Heart left ventricle (tissue), 16 donors: ENCODE data around the gene BABAM1. TPM values are rescaled to one million over a fixed set of nuclear protein-coding genes. Genes with fewer than 3 reads are reported as not detected.

Source experiments
- ATAC-seq, 4 donors: fragments of 200-7000 bp; cut with Tn5 transposase; one replicate each; pipeline ENCODE4 v1.9.1; 2020 to 2022; ENCODE audit warnings: moderate library complexity in 4 of 4, mild to moderate bottlenecking in 3 of 4, moderate number of reproducible peaks in 1 of 4
- DNase-seq, 5 donors: peaks; one replicate each; pipeline ENCODE4 v3.0.0-alpha.2; 2020
- H3K27ac ChIP-seq, 12 donors: fragments of 200-600 bp; sonication (generic) in 4 of 12; one replicate each; pipeline versions ENCODE4 v1.5.0 to v1.8.0; 2016 to 2022; ENCODE audit warnings: mild to moderate bottlenecking in 2 of 12
- H3K27me3 ChIP-seq, 9 donors: fragments of 200-600 bp; sonication (generic) in 2 of 9; one replicate each; pipeline versions ENCODE4 v1.5.1 to v1.8.0; 2016 to 2022; ENCODE audit warnings: mild to moderate bottlenecking in 3 of 9
- H3K36me3 ChIP-seq, 9 donors: fragments of 200-600 bp; sonication (generic) in 2 of 9; one replicate each; pipeline versions ENCODE4 v1.5.0 to v1.8.0; 2018 to 2022; ENCODE audit warnings: mild to moderate bottlenecking in 2 of 9
- H3K4me1 ChIP-seq, 12 donors: fragments of 200-600 bp; sonication (generic) in 4 of 12; one replicate each; pipeline versions ENCODE4 v1.5.0 to v1.8.0; 2016 to 2022; ENCODE audit warnings: mild to moderate bottlenecking in 3 of 12
- H3K4me3 ChIP-seq, 12 donors: fragments of 200-600 bp; sonication (generic) in 4 of 12; one replicate each; pipeline versions ENCODE4 v1.5.0 to v1.8.0; 2017 to 2022; ENCODE audit warnings: mild to moderate bottlenecking in 9 of 12, moderate library complexity in 4 of 12
- H3K9me3 ChIP-seq, 12 donors: fragments of 200-600 bp; sonication (generic) in 4 of 12; one replicate each; pipeline versions ENCODE4 v1.5.0 to v1.8.0; 2016 to 2022; ENCODE audit warnings: mild to moderate bottlenecking in 1 of 12
- POLR2A ChIP-seq, 2 donors: fragments of 450-650 bp; IDR thresholded peaks; one replicate each; pipeline ENCODE4 v1.6.1; 2017; ENCODE audit warnings: antibody characterized with exemption in 2 of 2, mild to moderate bottlenecking in 2 of 2, moderate library complexity in 2 of 2
- WGBS, 4 donors: extraction: QIAGEN DNeasy Blood & Tissue Kit in 2 of 4; methylation state at CpG; one replicate each; pipeline versions ENCODE4 v1.1.5 to v1.1.7; 2013 to 2018; 5-methylcytosine and 5-hydroxymethylcytosine counted together
- intact Hi-C, 10 donors: fragments of 100-400 bp; cut with DNase I; formaldehyde crosslinking; loops; one replicate each; pipeline versions ENCODE4 v1.11.1 to v1.14.2; 2022
- polyA plus RNA-seq, 2 donors: library from polyadenylated mRNA; stranded (reverse); fragments of 200-250 nt; gene quantifications; one replicate each; pipeline ENCODE4 v1.2.3, GENCODE V29; 2013
- total RNA-seq, 9 donors: library from RNA; depleted of rRNA in 2 of 9; stranded (reverse); fragments of >200 nt in 2 of 9; fragmentation: NEBNext Ultra II Directional in 3 of 9; extraction: Animal tissue kit (Norgen Biotek cat#: 25700) in 3 of 9; gene quantifications; one replicate each; pipeline versions ENCODE4 v1.1.0 to v1.2.4, GENCODE V29; 2016 to 2023
- TF ChIP-seq, protein P1 (sequence below), 12 donors: fragments of 200-600 bp; sonication (generic) in 4 of 12; IDR thresholded peaks; one replicate each; pipeline versions ENCODE4 v1.5.0 to v1.8.0; 2018 to 2022; ENCODE audit warnings: antibody characterized with exemption in 12 of 12, mild to moderate bottlenecking in 5 of 12
- donor health status: ischemic (EF 13 %, LVEDD 7.1; RV severe dilation, severe dysfunction).
- donor health status: healthy with polysubstance abuse.
- donor health status: DM: no; HTN: yes; CAD: no.
- donor health status: DM: no; HTN: no; CAD: no.
- donor health status: ischemic (EF 25% LVEDD 6.9; RV normal size, moderate dysfunction).
- donor health status: ischemic (EF 25% LVEDD 5.7; RV mildly dilated, moderate dysfunction).
- donor health status: healthy.
- donor health status: DM: yes; HTN: yes; CAD: no.
- donor health status: ischemic (EF 35%, LVEDD 5.7; RV mildly dilated, moderate dysfunction).
- donor health status: nonischemic (EF 11% LVEDD 7.7; RV severe dilation, severe dysfunction).
- donor health status: DM: yes; HTN: yes; CAD: no.
- donor health status: PGD.
- donor health status: ischemic (EF 29% LVEDD 5.4; RV normal size, mild dysfunction).
- donor health status: nonischemic (EF 23%, LVEDD 6.1; RV moderate dilation, normal function).

The BABAM1 gene
- total and polyA plus RNA-seq, 11 donors = 60.9 to 92.4 (median 73.5) TPM

DNA sequence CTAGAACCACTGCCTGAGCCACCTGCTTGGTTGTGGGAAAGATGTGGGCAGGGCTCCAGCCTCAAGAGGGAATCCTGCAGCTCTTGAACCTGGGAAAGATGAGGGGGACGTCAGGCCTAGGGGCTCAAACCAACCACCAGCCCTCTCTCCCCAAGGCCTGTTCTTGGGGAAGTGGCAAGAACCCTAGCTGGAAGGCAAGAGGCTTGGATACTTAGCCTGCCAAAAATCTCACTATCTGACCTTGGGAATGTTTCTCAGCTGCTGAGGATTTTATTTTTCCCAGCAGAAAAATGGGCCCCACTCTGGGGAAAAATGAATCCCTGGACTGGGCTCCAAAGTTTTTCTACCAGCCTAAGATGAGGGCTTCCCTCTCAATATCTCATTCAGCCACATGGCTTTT, 7.3 kb upstream of the BABAM1 start:
- no peak for ATAC-seq
- Histone ChIP-seq H3K4me3 (no peak overlapping the region), H3K27ac (no peak overlapping the region), H3K4me1 (peaks cover 0 to 7% (median 2%) of the 10 kb centered on the region in 12 donors), H3K36me3 (peaks cover 0 to 44% (median 9%) of the 10 kb centered on the region in 9 donors), H3K9me3 (peaks cover 0 to 12% (median 2%) of the 10 kb centered on the region in 12 donors), H3K27me3 (no peaks in the 10 kb centered on the region)
- TF ChIP-seq, protein P1, sequence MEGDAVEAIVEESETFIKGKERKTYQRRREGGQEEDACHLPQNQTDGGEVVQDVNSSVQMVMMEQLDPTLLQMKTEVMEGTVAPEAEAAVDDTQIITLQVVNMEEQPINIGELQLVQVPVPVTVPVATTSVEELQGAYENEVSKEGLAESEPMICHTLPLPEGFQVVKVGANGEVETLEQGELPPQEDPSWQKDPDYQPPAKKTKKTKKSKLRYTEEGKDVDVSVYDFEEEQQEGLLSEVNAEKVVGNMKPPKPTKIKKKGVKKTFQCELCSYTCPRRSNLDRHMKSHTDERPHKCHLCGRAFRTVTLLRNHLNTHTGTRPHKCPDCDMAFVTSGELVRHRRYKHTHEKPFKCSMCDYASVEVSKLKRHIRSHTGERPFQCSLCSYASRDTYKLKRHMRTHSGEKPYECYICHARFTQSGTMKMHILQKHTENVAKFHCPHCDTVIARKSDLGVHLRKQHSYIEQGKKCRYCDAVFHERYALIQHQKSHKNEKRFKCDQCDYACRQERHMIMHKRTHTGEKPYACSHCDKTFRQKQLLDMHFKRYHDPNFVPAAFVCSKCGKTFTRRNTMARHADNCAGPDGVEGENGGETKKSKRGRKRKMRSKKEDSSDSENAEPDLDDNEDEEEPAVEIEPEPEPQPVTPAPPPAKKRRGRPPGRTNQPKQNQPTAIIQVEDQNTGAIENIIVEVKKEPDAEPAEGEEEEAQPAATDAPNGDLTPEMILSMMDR (IDR thresholded peaks at IDR 0.05) = no peak
- no peak for TF ChIP-seq POLR2A (IDR thresholded peaks at IDR 0.05)
- intact Hi-C loops = loop anchor here in 3 of 10 donors (2.0 to 10.0 kb wide), 3 partner anchors 23 to 185 kb away; partner anchors contain the start of genes USE1 (in 2 of the 3), HAUS8 (in 1 of the 3) and MYO9B (in 1 of the 3)
- DNase-seq = no peak
- 45 to 67% (median 55%) methylated on average over 1 of the region's 1 CpG for WGBS, 4 donors

DNA sequence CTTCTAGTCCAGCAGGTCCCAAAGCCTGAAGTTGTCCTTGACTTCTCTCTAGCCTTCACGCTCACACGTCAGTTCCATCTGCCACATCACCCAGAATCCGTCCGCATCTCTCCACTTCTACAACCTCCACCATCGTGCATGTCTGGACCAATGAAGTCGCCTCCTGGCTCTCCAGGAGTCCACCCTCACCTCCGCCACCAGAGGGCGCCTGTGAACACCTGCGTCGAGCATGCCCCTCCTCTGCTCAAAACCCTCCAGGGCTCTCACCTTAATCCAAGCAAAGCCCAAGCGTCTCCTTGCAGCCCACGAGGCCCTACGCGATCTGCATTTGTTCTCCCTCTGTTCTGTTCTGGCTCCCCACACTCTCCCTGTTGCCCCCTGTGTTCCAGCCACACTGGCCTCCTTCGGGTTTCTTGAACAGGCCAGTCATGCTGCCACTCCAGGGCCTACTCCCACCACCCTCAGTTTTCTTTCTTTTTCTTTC, 6.4 kb upstream of the BABAM1 start:
- H3K4me3 ChIP-seq = peak overlapping the region in 2 of 12 donors; percentile 9 to 17
- WGBS, 4 donors = 20 to 24% (median 22%) methylated on average over 15 of the region's 15 CpGs

DNA sequence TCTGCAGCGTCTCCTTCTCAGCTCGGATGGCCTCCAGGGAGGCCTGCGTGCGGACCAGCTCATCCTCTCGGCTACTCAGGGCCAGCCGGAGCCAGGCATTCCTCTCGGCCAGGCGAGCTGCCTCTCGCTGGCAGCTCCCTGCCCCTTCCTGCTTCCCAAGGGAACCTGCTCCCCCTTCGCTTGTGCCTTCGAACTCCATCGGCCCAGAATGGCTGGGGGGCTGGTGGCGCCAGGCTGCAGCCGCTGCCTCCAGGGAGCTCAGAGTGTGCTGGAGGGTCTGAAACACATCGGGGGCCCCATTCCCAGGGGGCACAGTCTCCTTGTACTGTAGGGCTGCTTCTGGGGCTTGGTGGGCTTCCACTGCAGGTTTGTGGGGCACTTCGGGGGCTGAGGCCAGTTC, 4.7 kb upstream of the BABAM1 start:
- peaks cover 0 to 15% (median 7%) of the 10 kb centered on the region in 12 donors for H3K4me1 ChIP-seq
- H3K27ac ChIP-seq = peak overlapping the region in 7 of 12 donors; percentile 12 to 97 (median 90)
- DNase-seq (no peak), ATAC-seq (no peak)
- H3K4me3 ChIP-seq = peak overlapping the region in 10 of 12 donors; percentile 29 to 83 (median 62)
- no peaks in the 10 kb centered on the region for H3K27me3 ChIP-seq
- TF ChIP-seq, protein P1 (IDR thresholded peaks at IDR 0.05) = no peak
- TF ChIP-seq POLR2A (IDR thresholded peaks at IDR 0.05) = no peak
- intact Hi-C loops = loop anchor here in 3 of 10 donors (5.0 to 10.0 kb wide), 2 partner anchors 45 to 188 kb away; partner anchors contain the start of genes USE1 (in 2 of the 3), HAUS8 (in 1 of the 3) and MYO9B (in 1 of the 3)
- peaks cover 0 to 12% (median 2%) of the 10 kb centered on the region in 12 donors for H3K9me3 ChIP-seq
- peaks cover 0 to 29% (median 0%) of the 10 kb centered on the region in 9 donors for H3K36me3 ChIP-seq
- 52 to 68% (median 61%) methylated on average over 11 to 16 of the region's 16 CpGs for WGBS, 4 donors

More for the DNA sequence above, 6.4 kb upstream of the BABAM1 start:
- Histone ChIP-seq H3K9me3 (peaks cover 0 to 12% (median 2%) of the 10 kb centered on the region in 12 donors), H3K27ac (no peak overlapping the region), H3K36me3 (peaks cover 0 to 36% (median 5%) of the 10 kb centered on the region in 9 donors), H3K4me1 (peaks cover 0 to 9% (median 5%) of the 10 kb centered on the region in 12 donors), H3K27me3 (no peaks in the 10 kb centered on the region)
- TF ChIP-seq, protein P1 (IDR thresholded peaks at IDR 0.05) = peak; percentile 78 to 92 (median 88)
- no peak for TF ChIP-seq POLR2A (IDR thresholded peaks at IDR 0.05)
- intact Hi-C loops = loop anchor here in 3 of 10 donors (2.0 to 10.0 kb wide), 3 partner anchors 22 to 186 kb away; partner anchors contain the start of genes USE1 (in 2 of the 3), HAUS8 (in 1 of the 3) and MYO9B (in 1 of the 3)
- DNase-seq = peak; percentile 73 to 90 (median 83)
- peak; percentile 65 to 87 (median 84) for ATAC-seq
